Hepatocyte (in vitro differentiated cells): ENCODE results near the gene ANKRD11. TPM values are rescaled to one million over a fixed set of nuclear protein-coding genes. Genes with fewer than 3 reads are reported as not detected.

ENCODE experiments used
- DNase-seq: peaks from one replicate; pipeline ENCODE4 v3.0.0-alpha.2; 2016; ENCODE audit warnings: low spot score
- H2AFZ ChIP-seq: fragments of 200-600 bp; sonication (generic); 2 replicates; pipeline ENCODE4 v1.6.0; 2016; ENCODE audit warnings: antibody characterized with exemption, mild to moderate bottlenecking
- H3K27ac ChIP-seq: fragments of 200-600 bp; sonication (generic); 2 replicates; pipeline ENCODE4 v1.5.1; 2016; ENCODE audit warnings: mild to moderate bottlenecking
- H3K27me3 ChIP-seq: fragments of 200-600 bp; sonication (generic); 2 replicates; pipeline ENCODE4 v1.6.1; 2016
- H3K36me3 ChIP-seq: fragments of 200-600 bp; sonication (generic); replicated peaks from 2 replicates; pipeline ENCODE4 v1.5.1; 2016; ENCODE audit warnings: low read depth; ENCODE audit not compliant: insufficient read depth
- H3K4me1 ChIP-seq: fragments of 200-600 bp; sonication (generic); 2 replicates; pipeline ENCODE4 v1.5.1; 2016; ENCODE audit warnings: mild to moderate bottlenecking, moderate library complexity; ENCODE audit not compliant: insufficient read depth
- H3K4me2 ChIP-seq: fragments of 200-600 bp; sonication (generic); 2 replicates; pipeline ENCODE4 v1.6.0; 2016
- H3K4me3 ChIP-seq: fragments of 200-600 bp; sonication (generic); 2 replicates; pipeline ENCODE4 v1.5.1; 2016; ENCODE audit warnings: mild to moderate bottlenecking
- H3K79me2 ChIP-seq: fragments of 200-600 bp; sonication (generic); 2 replicates; pipeline ENCODE4 v1.6.0; 2017; ENCODE audit warnings: mild to moderate bottlenecking
- H3K9me2 ChIP-seq: fragments of 200-600 bp; sonication (generic); replicated peaks from 2 replicates; pipeline ENCODE4 v1.6.0; 2017; ENCODE audit warnings: mild to moderate bottlenecking; ENCODE audit not compliant: insufficient read depth
- H3K9me3 ChIP-seq: fragments of 200-600 bp; sonication (generic); 2 replicates; pipeline ENCODE4 v1.5.1; 2016; ENCODE audit warnings: low read depth, mild to moderate bottlenecking
- H4K20me1 ChIP-seq: fragments of 200-600 bp; sonication (generic); 2 replicates; pipeline ENCODE4 v1.6.0; 2016; ENCODE audit warnings: mild to moderate bottlenecking; ENCODE audit not compliant: insufficient read depth, poor library complexity, severe bottlenecking
- EZH2 ChIP-seq: fragments of 200-600 bp; sonication (generic); IDR thresholded peaks from 2 replicates; pipeline ENCODE4 v1.6.1; 2016; ENCODE audit warnings: antibody characterized with exemption, mild to moderate bottlenecking, borderline replicate concordance
- EZH2phosphoT487 ChIP-seq: fragments of 200-600 bp; sonication (generic); IDR thresholded peaks from one replicate; pipeline ENCODE4 v1.6.1; 2018; ENCODE audit warnings: antibody characterized with exemption, mild to moderate bottlenecking, low read depth, moderate library complexity; ENCODE audit not compliant: unreplicated experiment, severe bottlenecking
- WGBS: methylation state at CpG from one replicate; pipeline ENCODE4 v1.1.6; 2016; ENCODE audit warnings: low lambda C conversion rate; ENCODE audit errors: missing lambda C conversion rate; 5-methylcytosine and 5-hydroxymethylcytosine counted together
- polyA plus RNA-seq: library from polyadenylated mRNA; unstranded; fragments of >200 nt; fragmentation: Nextera tagmentation; extraction: Ambion mirVana; gene quantifications from 2 replicates; pipeline ENCODE4 v1.2.1, GENCODE V29; 2016
- total RNA-seq: library from RNA; depleted of rRNA; stranded (reverse); fragments of >200 nt; gene quantifications from 2 replicates; pipeline ENCODE4 v1.2.3, GENCODE V29; 2014
- TF ChIP-seq, protein P1 (sequence below): fragments of 200-600 bp; sonication (generic); IDR thresholded peaks from 2 replicates; pipeline ENCODE4 v1.5.1; 2016; ENCODE audit warnings: antibody characterized with exemption, mild to moderate bottlenecking; ENCODE audit not compliant: poor library complexity

Gene ANKRD11
- total and polyA plus RNA-seq, 2 experiments from 2014 or later = 48.7 to 130 TPM

GRCh38 chr16:89357055-89357816 lies 133.1 kb downstream of the ANKRD11 start:
- no peak overlapping the region for H3K27ac ChIP-seq
- H4K20me1 ChIP-seq = peaks cover 100% of the 10 kb centered on the region
- TF ChIP-seq EZH2 (no peak), EZH2phosphoT487 (no peak)
- TF ChIP-seq, protein P1, sequence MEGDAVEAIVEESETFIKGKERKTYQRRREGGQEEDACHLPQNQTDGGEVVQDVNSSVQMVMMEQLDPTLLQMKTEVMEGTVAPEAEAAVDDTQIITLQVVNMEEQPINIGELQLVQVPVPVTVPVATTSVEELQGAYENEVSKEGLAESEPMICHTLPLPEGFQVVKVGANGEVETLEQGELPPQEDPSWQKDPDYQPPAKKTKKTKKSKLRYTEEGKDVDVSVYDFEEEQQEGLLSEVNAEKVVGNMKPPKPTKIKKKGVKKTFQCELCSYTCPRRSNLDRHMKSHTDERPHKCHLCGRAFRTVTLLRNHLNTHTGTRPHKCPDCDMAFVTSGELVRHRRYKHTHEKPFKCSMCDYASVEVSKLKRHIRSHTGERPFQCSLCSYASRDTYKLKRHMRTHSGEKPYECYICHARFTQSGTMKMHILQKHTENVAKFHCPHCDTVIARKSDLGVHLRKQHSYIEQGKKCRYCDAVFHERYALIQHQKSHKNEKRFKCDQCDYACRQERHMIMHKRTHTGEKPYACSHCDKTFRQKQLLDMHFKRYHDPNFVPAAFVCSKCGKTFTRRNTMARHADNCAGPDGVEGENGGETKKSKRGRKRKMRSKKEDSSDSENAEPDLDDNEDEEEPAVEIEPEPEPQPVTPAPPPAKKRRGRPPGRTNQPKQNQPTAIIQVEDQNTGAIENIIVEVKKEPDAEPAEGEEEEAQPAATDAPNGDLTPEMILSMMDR = no peak
- WGBS = 68% methylated on average over 17 of the region's 17 CpGs
- no peaks in the 10 kb centered on the region for H3K9me3 ChIP-seq
- DNase-seq = no peak
- H3K4me3 ChIP-seq = no peak overlapping the region
- H3K4me2 ChIP-seq = no peak overlapping the region
- no peaks in the 10 kb centered on the region for H3K36me3 ChIP-seq
- no peaks in the 10 kb centered on the region for H3K27me3 ChIP-seq
- H2AFZ ChIP-seq = no peak overlapping the region
- H3K4me1 ChIP-seq = peaks cover 59% of the 10 kb centered on the region
- H3K9me2 ChIP-seq = no peaks in the 10 kb centered on the region
- H3K79me2 ChIP-seq = peaks cover 100% of the 10 kb centered on the region

GRCh38 chr16:89355686-89356085 lies 134.7 kb downstream of the ANKRD11 start:
- 95% methylated on average over 16 of the region's 16 CpGs for whole genome bisulfite sequencing
- DNase-seq = no peak
- TF ChIP-seq EZH2 (no peak), EZH2phosphoT487 (no peak)
- TF ChIP-seq, protein P1 = no peak
- Histone ChIP-seq H3K27me3 (no peaks in the 10 kb centered on the region), H3K4me1 (peaks cover 55% of the 10 kb centered on the region), H3K79me2 (peaks cover 100% of the 10 kb centered on the region), H3K9me3 (no peaks in the 10 kb centered on the region), H3K4me2 (no peak overlapping the region), H4K20me1 (peaks cover 100% of the 10 kb centered on the region), H3K4me3 (no peak overlapping the region), H3K36me3 (no peaks in the 10 kb centered on the region), H2AFZ (no peak overlapping the region), H3K27ac (no peak overlapping the region), H3K9me2 (no peaks in the 10 kb centered on the region)

DNA sequence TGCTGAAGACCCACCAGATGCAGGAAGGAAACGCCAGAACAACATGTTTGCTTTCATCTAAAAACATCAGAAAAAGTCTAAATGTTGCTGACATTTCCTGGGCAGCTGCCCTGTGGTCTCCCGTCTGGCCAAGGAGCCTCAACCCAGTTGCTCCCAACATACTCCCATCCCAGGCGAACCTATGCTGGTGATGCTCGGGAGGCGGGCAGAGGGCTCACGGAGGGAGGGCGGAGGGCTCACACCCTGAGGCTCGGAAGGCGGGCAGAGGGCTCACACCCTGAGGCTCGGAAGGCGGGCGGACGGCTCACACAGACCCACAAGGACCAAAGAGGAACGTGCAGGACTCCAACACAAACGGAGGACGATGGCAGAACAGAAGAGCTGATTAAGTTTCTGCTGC lies 135.4 kb downstream of the ANKRD11 start:
- no peak overlapping the region for H3K4me2 ChIP-seq

More for the DNA sequence above, 135.4 kb downstream of the ANKRD11 start:
- no peak for DNase-seq
- Histone ChIP-seq H3K4me1 (peaks cover 48% of the 10 kb centered on the region), H3K9me3 (no peaks in the 10 kb centered on the region), H3K79me2 (peaks cover 100% of the 10 kb centered on the region), H4K20me1 (peaks cover 100% of the 10 kb centered on the region), H3K27me3 (no peaks in the 10 kb centered on the region), H3K27ac (no peak overlapping the region), H3K36me3 (no peaks in the 10 kb centered on the region), H3K9me2 (no peaks in the 10 kb centered on the region), H3K4me3 (no peak overlapping the region), H2AFZ (no peak overlapping the region)
- 95% methylated on average over 16 of the region's 16 CpGs for WGBS
- TF ChIP-seq, protein P1 = no peak
- TF ChIP-seq EZH2 (no peak), EZH2phosphoT487 (no peak)
